Spleen (tissue), 7 donors: Measurements from ENCODE around the gene CMIP.
"Not testable (repeated sequence)": the region's sequence is repeated elsewhere in the genome, so short reads cannot be mapped to it uniquely, and the experiment has no call there.

Experiments used
- POLR2A ChIP-seq, 3 donors: fragments of 450-650 bp; IDR thresholded peaks; one replicate each; pipeline ENCODE4 v1.5.1; 2017; ENCODE audit warnings: antibody characterized with exemption in 3 of 3, mild to moderate bottlenecking in 1 of 3
- TF ChIP-seq, protein P1 (sequence below), 11 experiments: fragments of 200-600 bp in 7 of 11; fragments of 450-650 bp in 4 of 11; sonication (generic) in 4 of 11; IDR thresholded peaks in 8 of 11; conservative IDR thresholded peaks in 3 of 11; 1 replicate in 7 of 11; 2 replicates in 4 of 11; pipeline versions ENCODE4 v1.4.0 to v1.8.0; 2016 to 2021; ENCODE audit warnings: antibody characterized with exemption in 11 of 11, inconsistent platforms in 4 of 11, mild to moderate bottlenecking in 1 of 11
- donor health status: DM: no; HTN: no; CAD: no; lungs with moderate emphysema.
- donor health status: DM: no; HTN: no; CAD: no.
- donor health status: DM: no; HTN: no; CAD: no.

DNA sequence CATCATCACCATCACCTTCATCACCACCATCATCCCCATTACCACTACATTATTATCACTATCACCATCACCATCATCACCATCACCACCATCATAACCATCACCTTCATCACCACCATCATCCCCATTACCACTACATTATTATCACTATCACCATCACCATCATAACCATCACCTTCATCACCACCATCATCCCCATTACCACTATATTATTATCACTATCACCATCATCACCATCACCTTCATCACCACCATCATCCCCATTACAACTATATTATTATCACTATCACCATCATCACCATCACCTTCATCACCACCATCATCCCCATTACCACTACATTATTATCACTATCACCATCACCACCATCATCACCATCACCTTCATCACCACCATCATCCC is 132.7 kb downstream of the CMIP start:
- TF ChIP-seq, protein P1, sequence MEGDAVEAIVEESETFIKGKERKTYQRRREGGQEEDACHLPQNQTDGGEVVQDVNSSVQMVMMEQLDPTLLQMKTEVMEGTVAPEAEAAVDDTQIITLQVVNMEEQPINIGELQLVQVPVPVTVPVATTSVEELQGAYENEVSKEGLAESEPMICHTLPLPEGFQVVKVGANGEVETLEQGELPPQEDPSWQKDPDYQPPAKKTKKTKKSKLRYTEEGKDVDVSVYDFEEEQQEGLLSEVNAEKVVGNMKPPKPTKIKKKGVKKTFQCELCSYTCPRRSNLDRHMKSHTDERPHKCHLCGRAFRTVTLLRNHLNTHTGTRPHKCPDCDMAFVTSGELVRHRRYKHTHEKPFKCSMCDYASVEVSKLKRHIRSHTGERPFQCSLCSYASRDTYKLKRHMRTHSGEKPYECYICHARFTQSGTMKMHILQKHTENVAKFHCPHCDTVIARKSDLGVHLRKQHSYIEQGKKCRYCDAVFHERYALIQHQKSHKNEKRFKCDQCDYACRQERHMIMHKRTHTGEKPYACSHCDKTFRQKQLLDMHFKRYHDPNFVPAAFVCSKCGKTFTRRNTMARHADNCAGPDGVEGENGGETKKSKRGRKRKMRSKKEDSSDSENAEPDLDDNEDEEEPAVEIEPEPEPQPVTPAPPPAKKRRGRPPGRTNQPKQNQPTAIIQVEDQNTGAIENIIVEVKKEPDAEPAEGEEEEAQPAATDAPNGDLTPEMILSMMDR (IDR thresholded peaks at IDR 0.05 in 8 of 11, conservative IDR thresholded peaks at IDR 0.05 in 3 of 11): not testable (repeated sequence)
- TF ChIP-seq POLR2A (IDR thresholded peaks at IDR 0.05): not testable (repeated sequence)
